HG03432 (cell line): ENCODE data around the gene DCHS2.

Experiments used
- ATAC-seq: cut with Tn5 transposase; IDR thresholded peaks from one replicate; pipeline ENCODE4 v1.9.1; 2021; ENCODE audit warnings: mild to moderate bottlenecking, moderate library complexity; ENCODE audit not compliant: unreplicated experiment

DCHS2 gene

GRCh38 chr4:154320521-154320920, 171.1 kb downstream of the DCHS2 start:
- no peak for ATAC-seq

GRCh38 chr4:154319736-154320135, 171.9 kb downstream of the DCHS2 start:
- no peak for ATAC-seq

- no peak for ATAC-seq
Measured at GRCh38 chr4:154317201-154317999, 174.2 kb downstream of the DCHS2 start.

- ATAC-seq: no peak
Measured at GRCh38 chr4:154315741-154316140, 175.9 kb downstream of the DCHS2 start.

- no peak for ATAC-seq
Measured at GRCh38 chr4:154314248-154314647, 177.4 kb downstream of the DCHS2 start.

GRCh38 chr4:154313004-154313585, 178.5 kb downstream of the DCHS2 start:
- no peak for ATAC-seq

- no peak for ATAC-seq
Measured at GRCh38 chr4:154312246-154312645, 179.4 kb downstream of the DCHS2 start.

- no peak for ATAC-seq
Measured at GRCh38 chr4:154310578-154310977, 181.0 kb downstream of the DCHS2 start.

- ATAC-seq: no peak
Measured at GRCh38 chr4:154308207-154308606, 183.4 kb downstream of the DCHS2 start.

- ATAC-seq: no peak
Measured at GRCh38 chr4:154307451-154307850, 184.1 kb downstream of the DCHS2 start.

- no peak for ATAC-seq
Measured at GRCh38 chr4:154305616-154306015, 186.0 kb downstream of the DCHS2 start.

GRCh38 chr4:154304679-154305078, 186.9 kb downstream of the DCHS2 start:
- no peak for ATAC-seq

GRCh38 chr4:154294652-154295350, 196.8 kb downstream of the DCHS2 start:
- no peak for ATAC-seq

GRCh38 chr4:154293427-154293826, 198.2 kb downstream of the DCHS2 start:
- ATAC-seq: no peak

- ATAC-seq: no peak
Measured at GRCh38 chr4:154292589-154292988, 199.0 kb downstream of the DCHS2 start.

GRCh38 chr4:154277172-154277571, 214.4 kb downstream of the DCHS2 start:
- ATAC-seq: no peak

- ATAC-seq: no peak
Measured at GRCh38 chr4:154276496-154276895, 215.1 kb downstream of the DCHS2 start.

GRCh38 chr4:154254999-154255398, 236.6 kb downstream of the DCHS2 start:
- ATAC-seq: no peak

- ATAC-seq: no peak
Measured at GRCh38 chr4:154234576-154234975, 257.0 kb downstream of the DCHS2 start.

- ATAC-seq: no peak
Measured at GRCh38 chr4:154231806-154232478, 259.7 kb downstream of the DCHS2 start.

GRCh38 chr4:154230723-154231122, 260.9 kb downstream of the DCHS2 start:
- ATAC-seq: no peak
